Measurements from ENCODE around the gene RTEL1. TPM values are rescaled to one million over a fixed set of nuclear protein-coding genes. Genes with fewer than 3 reads are reported as not detected.
"Not testable (repeated sequence)": the region's sequence is repeated elsewhere in the genome, so short reads cannot be mapped to it uniquely, and the experiment has no call there.

Gene RTEL1
- total RNA-seq, 1 donor from 2014 or later = 46.9 TPM

DNA sequence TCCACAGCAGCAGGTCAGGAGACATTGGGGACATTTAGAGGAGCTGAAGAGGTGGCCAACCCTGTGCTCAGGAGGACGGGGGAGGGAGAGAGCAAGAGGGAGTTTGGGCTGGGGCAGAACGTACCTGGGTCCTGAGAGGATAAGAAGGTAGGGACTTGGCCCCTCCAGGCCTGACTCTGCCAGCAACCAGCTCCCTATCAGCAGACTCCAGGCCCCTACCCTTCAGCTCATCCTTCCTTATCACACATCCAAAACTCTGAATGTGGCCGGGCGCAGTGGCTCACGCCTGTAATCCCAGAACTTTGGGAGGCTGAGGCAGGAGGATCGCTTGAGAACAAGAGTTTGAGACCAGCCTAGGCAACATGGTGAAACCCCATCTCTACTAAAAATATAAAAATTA lies 9.9 kb upstream of the RTEL1 start:
- no peak overlapping the region for H3K4me3 Mint-ChIP-seq (ENCODE audit: low read depth)

DNA sequence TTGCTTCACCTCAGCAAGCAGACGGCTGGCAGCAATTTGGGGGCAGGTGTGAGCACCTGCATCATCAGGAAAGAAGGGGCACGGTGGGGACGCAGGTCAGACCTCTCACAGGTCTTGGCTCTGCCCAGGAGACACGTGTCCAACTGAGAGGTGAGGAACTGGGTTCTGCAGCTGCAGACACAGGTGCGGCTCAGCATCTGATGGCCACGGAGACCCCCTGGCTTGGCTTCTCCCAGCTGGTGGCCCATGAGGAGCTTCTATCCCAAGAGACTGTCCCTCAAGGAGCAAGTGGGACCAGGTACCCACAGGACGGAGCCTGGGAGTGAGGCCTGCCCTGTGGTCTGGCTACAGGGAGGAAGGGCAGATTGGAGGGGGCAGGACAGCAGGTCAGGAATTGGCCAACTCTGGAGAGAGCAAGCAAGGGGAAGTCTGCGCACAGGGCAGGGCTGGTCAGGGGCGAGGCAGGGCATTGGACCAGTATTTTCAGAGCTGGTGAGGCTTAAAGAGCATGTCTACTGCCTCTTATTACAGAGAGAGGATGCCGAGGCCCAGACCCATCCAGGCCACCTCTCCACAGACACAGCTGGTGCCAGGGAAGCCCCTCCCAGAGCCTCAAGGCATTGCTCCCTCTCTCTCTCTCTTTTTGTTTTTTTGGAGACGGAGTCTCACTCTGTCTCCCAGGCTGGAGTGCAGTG lies 9.1 kb upstream of the RTEL1 start:
- Mint-ChIP-seq H3K27ac (no peak overlapping the region), H3K27me3 (ENCODE audit: low read depth) (peaks cover 18% of the 10 kb centered on the region), H3K4me1 (ENCODE audit: low read depth) (peaks cover 5% of the 10 kb centered on the region), H3K9me3 (no peaks in the 10 kb centered on the region), H3K4me3 (ENCODE audit: low read depth) (no peak overlapping the region), H3K36me3 (ENCODE audit: low read depth) (no peaks in the 10 kb centered on the region)
- DNase-seq (ENCODE audit: low spot score) = no peak
- intact Hi-C loops (cut with micrococcal nuclease) = no loop called here

More for the DNA sequence above, 9.9 kb upstream of the RTEL1 start:
- Mint-ChIP-seq H3K4me1 (ENCODE audit: low read depth) (peaks cover 2% of the 10 kb centered on the region), H3K27ac (no peak overlapping the region), H3K36me3 (ENCODE audit: low read depth) (no peaks in the 10 kb centered on the region), H3K9me3 (no peaks in the 10 kb centered on the region), H3K27me3 (ENCODE audit: low read depth) (peaks cover 19% of the 10 kb centered on the region)
- intact Hi-C loops (cut with micrococcal nuclease) = no loop called here
- no peak for DNase-seq (ENCODE audit: low spot score)

GRCh38 chr20:63650486-63650885 lies 7.6 kb upstream of the RTEL1 start:
- H3K36me3 Mint-ChIP-seq (ENCODE audit: low read depth); DNase-seq (ENCODE audit: low spot score); H3K27ac Mint-ChIP-seq; intact Hi-C loops (cut with micrococcal nuclease); H3K9me3 Mint-ChIP-seq; H3K4me3 Mint-ChIP-seq (ENCODE audit: low read depth): not testable (repeated sequence)
- Mint-ChIP-seq H3K27me3 (ENCODE audit: low read depth) (peaks cover 17% of the 10 kb centered on the region), H3K4me1 (ENCODE audit: low read depth) (peaks cover 11% of the 10 kb centered on the region)

DNA sequence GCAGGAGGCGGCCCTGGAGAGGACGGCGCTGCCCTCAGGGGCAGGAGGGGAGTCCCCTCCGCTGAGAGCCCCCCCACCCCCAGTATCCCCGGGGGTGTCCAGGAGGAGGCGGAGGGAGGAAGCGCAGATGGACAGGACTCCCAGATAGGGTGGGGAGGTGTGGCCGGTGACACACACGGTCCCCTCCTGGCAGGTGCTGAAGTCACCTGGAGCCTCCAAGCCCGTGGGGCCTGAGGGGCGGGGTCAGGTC lies 6.2 kb upstream of the RTEL1 start:
- Mint-ChIP-seq H3K4me3 (ENCODE audit: low read depth) (peak overlapping the region; percentile 79), H3K27ac (no peak overlapping the region), H3K27me3 (ENCODE audit: low read depth) (peaks cover 12% of the 10 kb centered on the region), H3K4me1 (ENCODE audit: low read depth) (peaks cover 11% of the 10 kb centered on the region), H3K9me3 (no peaks in the 10 kb centered on the region), H3K36me3 (ENCODE audit: low read depth) (no peaks in the 10 kb centered on the region)
- intact Hi-C loops (cut with micrococcal nuclease) = no loop called here
- DNase-seq (ENCODE audit: low spot score) = no peak

- no peaks in the 10 kb centered on the region for H3K36me3 Mint-ChIP-seq (ENCODE audit: low read depth)
- no peaks in the 10 kb centered on the region for H3K9me3 Mint-ChIP-seq
- H3K27me3 Mint-ChIP-seq (ENCODE audit: low read depth) = peaks cover 12% of the 10 kb centered on the region
- peak overlapping the region; percentile 79 for H3K4me3 Mint-ChIP-seq (ENCODE audit: low read depth)
- intact Hi-C loops (cut with micrococcal nuclease) = no loop called here
- H3K27ac Mint-ChIP-seq = no peak overlapping the region
- peaks cover 11% of the 10 kb centered on the region for H3K4me1 Mint-ChIP-seq (ENCODE audit: low read depth)
- DNase-seq (ENCODE audit: low spot score) = no peak
These were observed 5.7 kb upstream of the RTEL1 start for GRCh38 chr20:63652192-63652980.

DNA sequence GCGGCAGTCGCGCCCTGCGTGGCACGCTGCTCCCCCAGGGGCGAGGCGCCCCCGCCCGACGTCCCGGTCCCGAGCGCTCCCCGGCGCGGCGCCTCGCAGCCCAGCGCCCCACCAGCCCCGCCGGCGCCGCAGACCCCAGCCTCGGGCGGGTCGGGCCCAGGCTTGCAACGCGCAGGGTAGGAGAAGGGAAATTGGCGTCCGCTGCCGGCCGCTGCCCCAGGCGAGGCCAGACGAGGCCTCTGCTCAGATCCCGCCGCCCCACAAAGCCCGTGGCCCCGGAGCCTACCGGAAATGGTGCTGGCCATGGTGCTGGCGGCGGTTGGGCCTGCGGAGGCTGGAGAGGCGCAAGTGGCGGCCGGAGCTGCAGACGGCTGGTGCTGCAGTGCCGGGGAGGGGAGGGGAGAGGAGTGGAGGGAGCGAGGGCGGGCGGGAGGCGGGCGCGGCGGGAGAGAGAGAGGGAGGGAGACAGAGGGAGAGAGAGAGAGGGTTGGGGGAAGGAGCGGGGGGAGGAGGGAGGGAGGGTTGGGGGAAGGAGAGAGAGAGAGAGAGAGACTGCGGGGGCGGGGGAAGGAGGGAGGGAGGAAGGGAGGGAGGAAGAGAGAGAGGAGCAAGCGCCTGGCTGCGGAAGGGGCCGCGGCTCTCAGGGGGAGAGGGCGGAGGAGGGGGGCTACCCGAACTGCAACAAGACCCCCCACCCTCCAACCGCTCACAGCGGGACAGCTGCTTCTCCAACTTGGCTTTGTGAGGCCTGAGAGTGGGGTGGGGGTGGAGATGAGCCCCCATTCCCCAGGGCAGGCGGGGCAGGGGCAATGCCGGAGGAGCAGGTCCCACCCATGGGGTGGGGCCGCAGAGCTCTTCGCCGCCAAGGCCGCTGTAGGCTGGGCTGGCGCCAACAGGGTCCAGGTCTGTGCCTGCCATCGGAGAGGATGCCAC lies 4.8 kb upstream of the RTEL1 start, which contains the start of gene STMN3:
TSS of gene STMN3 (minus strand) at position 384 of the 933 bp plus-strand sequence. CDS start at position 305, 79 bp downstream.
- Mint-ChIP-seq H3K36me3 (ENCODE audit: low read depth) (no peaks in the 10 kb centered on the region), H3K4me1 (ENCODE audit: low read depth) (peaks cover 11% of the 10 kb centered on the region), H3K4me3 (ENCODE audit: low read depth) (peak within 1 kb of the TSS; percentile 76), H3K9me3 (no peaks in the 10 kb centered on the region), H3K27ac (peak within 1 kb of the TSS; percentile 51), H3K27me3 (ENCODE audit: low read depth) (peaks cover 12% of the 10 kb centered on the region)
- peak; percentile 70 for DNase-seq (ENCODE audit: low spot score)
- intact Hi-C loops (cut with micrococcal nuclease) = no loop called here

GRCh38 chr20:63653974-63654668 lies 4.0 kb upstream of the RTEL1 start:
- Mint-ChIP-seq H3K36me3 (ENCODE audit: low read depth) (peaks cover 3% of the 10 kb centered on the region), H3K9me3 (no peaks in the 10 kb centered on the region), H3K4me1 (ENCODE audit: low read depth) (peaks cover 12% of the 10 kb centered on the region), H3K27ac (peak overlapping the region; percentile 51), H3K4me3 (ENCODE audit: low read depth) (peak overlapping the region; percentile 76), H3K27me3 (ENCODE audit: low read depth) (peaks cover 11% of the 10 kb centered on the region)
- intact Hi-C loops (cut with micrococcal nuclease) = no loop called here
- DNase-seq (ENCODE audit: low spot score) = no peak

- Mint-ChIP-seq H3K4me1 (ENCODE audit: low read depth) (peaks cover 20% of the 10 kb centered on the region), H3K27me3 (ENCODE audit: low read depth) (peaks cover 11% of the 10 kb centered on the region), H3K4me3 (ENCODE audit: low read depth) (no peak overlapping the region), H3K27ac (no peak overlapping the region), H3K9me3 (no peaks in the 10 kb centered on the region), H3K36me3 (ENCODE audit: low read depth) (peaks cover 9% of the 10 kb centered on the region)
- intact Hi-C loops (cut with micrococcal nuclease) = loop anchor here (5.0 kb wide), 1 partner anchor 327 kb away; the partner anchor contains the start of gene PRPF6
- no peak for DNase-seq (ENCODE audit: low spot score)
These were observed 2.9 kb upstream of the RTEL1 start for GRCh38 chr20:63655249-63655648.

DNA sequence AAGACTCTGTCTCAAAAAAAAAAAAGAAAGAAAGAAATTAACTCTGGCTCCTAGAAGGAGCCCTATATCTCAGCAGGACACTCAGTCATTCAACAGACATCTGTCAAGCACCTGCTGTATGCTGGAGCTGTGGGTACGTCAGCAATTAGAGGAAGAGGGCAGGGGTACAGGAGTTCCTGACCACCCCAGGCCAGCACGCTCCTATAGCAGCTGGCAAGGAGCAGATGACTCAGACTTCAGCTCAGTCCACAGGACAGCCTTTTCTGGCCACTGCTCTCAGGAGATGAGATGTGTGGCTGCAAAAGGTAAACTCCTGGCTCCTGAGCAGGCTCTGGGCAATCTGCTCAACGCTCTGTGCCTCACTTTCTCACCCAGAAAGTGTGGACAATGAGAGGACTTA lies 1.7 kb upstream of the RTEL1 start:
- Mint-ChIP-seq H3K36me3 (ENCODE audit: low read depth) (peaks cover 9% of the 10 kb centered on the region), H3K9me3 (no peaks in the 10 kb centered on the region), H3K4me3 (ENCODE audit: low read depth) (peak overlapping the region; percentile 92), H3K4me1 (ENCODE audit: low read depth) (peaks cover 20% of the 10 kb centered on the region), H3K27me3 (ENCODE audit: low read depth) (peaks cover 7% of the 10 kb centered on the region), H3K27ac (no peak overlapping the region)
- DNase-seq (ENCODE audit: low spot score) = no peak
- intact Hi-C loops (cut with micrococcal nuclease) = loop anchor here (5.0 kb wide), 1 partner anchor 326 kb away; the partner anchor contains the start of gene PRPF6

DNA sequence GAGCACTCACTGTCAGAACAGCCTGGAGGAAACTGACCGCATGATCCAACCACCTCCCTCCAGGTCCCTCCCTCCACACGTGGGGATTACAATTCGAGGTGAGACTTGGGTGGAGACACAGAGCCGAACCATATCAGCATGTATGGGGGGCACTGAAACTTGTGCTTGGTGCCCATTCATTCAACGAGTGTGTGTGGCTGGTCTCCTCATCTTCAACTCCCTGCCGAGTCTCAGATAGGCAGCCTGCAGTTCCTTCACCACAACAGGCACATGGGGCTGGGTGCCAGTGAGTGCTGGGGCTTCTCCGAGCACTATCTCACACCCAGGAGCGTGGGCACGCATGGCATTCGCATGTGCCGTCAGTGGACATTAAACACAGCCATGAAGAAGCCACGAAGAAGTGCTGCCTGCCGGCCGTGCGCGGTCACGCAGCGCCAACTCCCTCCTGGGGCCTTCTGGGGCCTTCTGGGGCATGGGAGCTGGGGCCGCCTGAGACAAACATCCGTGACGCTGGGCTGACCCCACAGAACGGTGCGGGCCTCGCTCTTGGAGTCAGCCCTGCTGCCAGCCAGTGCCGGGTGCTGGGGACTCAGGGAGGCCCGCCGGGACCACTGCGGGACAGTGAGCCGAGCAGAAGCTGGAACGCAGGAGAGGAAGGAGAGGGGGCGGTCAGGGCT lies 714 bp upstream of the RTEL1 start:
- intact Hi-C loops (cut with micrococcal nuclease) = loop anchor here (5.0 kb wide), 1 partner anchor 325 kb away; the partner anchor contains the start of gene PRPF6
- H3K4me1 Mint-ChIP-seq (ENCODE audit: low read depth) = peaks cover 18% of the 10 kb centered on the region

GRCh38 chr20:63658749-63659187 lies 656 bp downstream of the RTEL1 start:
- Mint-ChIP-seq H3K9me3 (no peaks in the 10 kb centered on the region), H3K4me1 (ENCODE audit: low read depth) (peaks cover 17% of the 10 kb centered on the region), H3K27ac (peak overlapping the region; percentile 86), H3K36me3 (ENCODE audit: low read depth) (peaks cover 14% of the 10 kb centered on the region), H3K27me3 (ENCODE audit: low read depth) (peaks cover 4% of the 10 kb centered on the region), H3K4me3 (ENCODE audit: low read depth) (peak overlapping the region; percentile 92)
- intact Hi-C loops (cut with micrococcal nuclease) = loop anchor here (1.0 to 5.0 kb wide), 3 partner anchors 30 to 324 kb away; partner anchors contain the start of genes ARFRP1 and PRPF6
- DNase-seq (ENCODE audit: low spot score) = no peak

More for the DNA sequence above, 714 bp upstream of the RTEL1 start:
- no peaks in the 10 kb centered on the region for H3K9me3 Mint-ChIP-seq
- H3K27ac Mint-ChIP-seq = peak overlapping the region; percentile 86
- peak overlapping the region; percentile 92 for H3K4me3 Mint-ChIP-seq (ENCODE audit: low read depth)
- peaks cover 4% of the 10 kb centered on the region for H3K27me3 Mint-ChIP-seq (ENCODE audit: low read depth)
- H3K36me3 Mint-ChIP-seq (ENCODE audit: low read depth) = peaks cover 12% of the 10 kb centered on the region
- DNase-seq (ENCODE audit: low spot score) = no peak

Data from activated T-helper 2 cell treated with anti-CD3 and anti-CD28 coated beads, Interferon-gamma antibody, Interleukin-2, Interleukin-4, amounts not matched to agents 10 μg/mL and 5 μg/mL and 100 μg/mL, durations not matched to agents 14 hours and 24 hours and 36 hours (primary cell).